Measurements from ENCODE around the gene LILRB5. TPM values are rescaled to one million over a fixed set of nuclear protein-coding genes. Genes with fewer than 3 reads are reported as not detected.
"Not testable (repeated sequence)": the region's sequence is repeated elsewhere in the genome, so short reads cannot be mapped to it uniquely, and the experiment has no call there.

LILRB5 gene
- total RNA-seq, 1 experiment from 2014 or later: not detected

DNA sequence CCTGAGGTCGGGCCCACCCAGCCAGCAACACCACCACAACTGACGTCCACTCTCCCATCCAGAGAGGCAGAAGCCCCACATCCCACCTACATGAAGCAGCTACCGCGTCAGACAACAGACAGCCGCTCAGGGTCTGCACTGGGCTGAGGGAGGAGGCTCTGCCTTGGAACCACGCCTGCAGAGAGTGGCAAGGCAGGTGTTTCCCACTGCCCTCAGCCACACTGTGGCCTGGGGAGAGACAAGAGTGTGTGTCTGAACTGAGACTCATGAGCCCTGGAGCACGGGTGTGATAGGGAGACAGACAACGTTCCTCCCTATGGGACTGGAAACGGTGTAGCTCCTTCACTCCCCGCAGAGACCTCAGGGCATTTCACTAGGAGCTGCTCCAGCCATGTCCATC lies 29.2 kb upstream of the LILRB5 start:
- H3K27me3 ChIP-seq (ENCODE audit: insufficient read depth, low read length): peaks cover 18% of the 10 kb centered on the region
- H3K36me3 ChIP-seq (ENCODE audit: control insufficient read depth in 1 of 2, insufficient read depth in 2 of 2, low read length in 2 of 2); H4K20me1 ChIP-seq (ENCODE audit: insufficient read depth); H3K79me2 ChIP-seq (ENCODE audit: insufficient read depth, low read length); intact Hi-C loops (cut with micrococcal nuclease); POLR2A ChIA-PET; H3K4me3 ChIP-seq (replicated peaks in 1 of 2; ENCODE audit: low read depth in 1 of 2, low read length in 2 of 2); CTCF ChIA-PET; H3K9ac ChIP-seq (ENCODE audit: low read length); H3K9me2 ChIP-seq (ENCODE audit: insufficient read depth); DNase-seq (ENCODE audit: low read depth, low spot score); H3K9me3 ChIP-seq (ENCODE audit: control insufficient read depth in 1 of 2, insufficient read depth in 1 of 2, low read depth in 1 of 2, low read length in 2 of 2); H2AFZ ChIP-seq (ENCODE audit: low read depth, low read length, poor library complexity, severe bottlenecking); H3K4me1 ChIP-seq (ENCODE audit: control insufficient read depth in 1 of 2, insufficient read depth in 2 of 2, low read length in 2 of 2); ATAC-seq; H3K4me2 ChIP-seq (ENCODE audit: low read length); BruUV-seq (replicated peaks); RAD21 ChIA-PET (ENCODE audit: low non-redundant PET in 1 of 2, low total read pairs in 2 of 2, uncharacterized antibody in 2 of 2, unreplicated experiment in 2 of 2); H3K27ac ChIP-seq (ENCODE audit: low read depth, low read length): not testable (repeated sequence)

DNA sequence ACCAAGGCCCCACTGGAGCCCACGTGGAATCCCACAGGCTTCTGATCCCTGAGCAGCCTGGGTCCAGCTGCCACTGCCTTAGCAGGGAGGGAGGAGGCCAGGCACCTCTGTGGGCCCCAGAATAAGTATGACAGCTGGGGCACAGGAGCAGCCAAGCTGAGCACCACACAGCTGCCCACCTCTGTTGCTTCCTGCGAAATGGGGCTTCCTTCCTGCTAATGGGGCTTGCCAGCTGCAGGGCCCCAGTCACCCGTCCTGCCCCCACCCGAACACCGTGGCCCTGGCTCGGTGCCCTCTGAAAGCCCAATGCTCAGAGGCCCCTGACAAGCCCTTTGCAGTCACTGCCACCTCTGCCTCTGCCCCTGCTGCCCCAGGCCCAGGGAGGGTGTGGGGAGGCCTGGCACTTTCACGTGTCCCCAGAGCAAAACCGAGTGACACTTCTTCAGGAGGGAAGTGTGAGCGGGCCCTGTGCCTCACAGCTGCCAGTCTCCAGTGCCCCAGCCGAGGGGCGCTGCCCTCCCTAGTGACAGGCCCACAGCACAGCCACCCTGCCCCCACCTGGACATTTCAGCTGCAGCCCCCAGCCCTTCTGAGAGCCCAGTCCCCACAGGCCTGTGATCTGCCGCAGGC lies 28.5 kb upstream of the LILRB5 start:
- H4K20me1 ChIP-seq (ENCODE audit: insufficient read depth); H3K36me3 ChIP-seq (ENCODE audit: control insufficient read depth in 1 of 2, insufficient read depth in 2 of 2, low read length in 2 of 2); intact Hi-C loops (cut with micrococcal nuclease); H3K79me2 ChIP-seq (ENCODE audit: insufficient read depth, low read length); DNase-seq (ENCODE audit: low read depth, low spot score); POLR2A ChIA-PET; H3K4me1 ChIP-seq (ENCODE audit: control insufficient read depth in 1 of 2, insufficient read depth in 2 of 2, low read length in 2 of 2); BruUV-seq (replicated peaks); H3K9me2 ChIP-seq (ENCODE audit: insufficient read depth); H3K9ac ChIP-seq (ENCODE audit: low read length); CTCF ChIA-PET; RAD21 ChIA-PET (ENCODE audit: low non-redundant PET in 1 of 2, low total read pairs in 2 of 2, uncharacterized antibody in 2 of 2, unreplicated experiment in 2 of 2); H3K9me3 ChIP-seq (ENCODE audit: control insufficient read depth in 1 of 2, insufficient read depth in 1 of 2, low read depth in 1 of 2, low read length in 2 of 2); H3K27ac ChIP-seq (ENCODE audit: low read depth, low read length); ATAC-seq; H2AFZ ChIP-seq (ENCODE audit: low read depth, low read length, poor library complexity, severe bottlenecking); H3K4me3 ChIP-seq (replicated peaks in 1 of 2; ENCODE audit: low read depth in 1 of 2, low read length in 2 of 2); H3K4me2 ChIP-seq (ENCODE audit: low read length): not testable (repeated sequence)
- H3K27me3 ChIP-seq (ENCODE audit: insufficient read depth, low read length): peaks cover 21% of the 10 kb centered on the region; the same call in 1 of the 2 replicates

Data from HCT116 (cell line).